PC-3 (cell line): ENCODE results near the gene ANK3.

Experiments used
- CTCF ChIP-seq: fragments of 300-600 bp; sonication (generic); conservative IDR thresholded peaks from 2 replicates; pipeline ENCODE4 v1.5.1; 2017; ENCODE audit warnings: antibody characterized with exemption, low read depth, mild to moderate bottlenecking, low read length
- EZH2 ChIP-seq: fragments of 300-600 bp; sonication (generic); IDR thresholded peaks from one replicate; pipeline ENCODE4 v1.6.1; 2017; ENCODE audit warnings: antibody characterized with exemption, mild to moderate bottlenecking, low read length; ENCODE audit not compliant: unreplicated experiment
- EZH2phosphoT487 ChIP-seq: fragments of 300-600 bp; sonication (generic); IDR thresholded peaks from 2 replicates; pipeline ENCODE4 v1.6.1; 2018; ENCODE audit warnings: mild to moderate bottlenecking, antibody characterized with exemption, low read length, borderline replicate concordance

GRCh38 chr10:60031183-60031582 lies 358.5 kb downstream of the ANK3 start:
- TF ChIP-seq CTCF (no peak), EZH2 (no peak), EZH2phosphoT487 (no peak)
